ENCODE data around the gene ERVMER34-1. TPM values are rescaled to one million over a fixed set of nuclear protein-coding genes. Genes with fewer than 3 reads are reported as not detected.

The ERVMER34-1 gene, protein sequence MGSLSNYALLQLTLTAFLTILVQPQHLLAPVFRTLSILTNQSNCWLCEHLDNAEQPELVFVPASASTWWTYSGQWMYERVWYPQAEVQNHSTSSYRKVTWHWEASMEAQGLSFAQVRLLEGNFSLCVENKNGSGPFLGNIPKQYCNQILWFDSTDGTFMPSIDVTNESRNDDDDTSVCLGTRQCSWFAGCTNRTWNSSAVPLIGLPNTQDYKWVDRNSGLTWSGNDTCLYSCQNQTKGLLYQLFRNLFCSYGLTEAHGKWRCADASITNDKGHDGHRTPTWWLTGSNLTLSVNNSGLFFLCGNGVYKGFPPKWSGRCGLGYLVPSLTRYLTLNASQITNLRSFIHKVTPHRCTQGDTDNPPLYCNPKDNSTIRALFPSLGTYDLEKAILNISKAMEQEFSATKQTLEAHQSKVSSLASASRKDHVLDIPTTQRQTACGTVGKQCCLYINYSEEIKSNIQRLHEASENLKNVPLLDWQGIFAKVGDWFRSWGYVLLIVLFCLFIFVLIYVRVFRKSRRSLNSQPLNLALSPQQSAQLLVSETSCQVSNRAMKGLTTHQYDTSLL
- total RNA-seq, result 1.0 TPM
- long read RNA-seq, partial matches to known transcripts, result 0 of 1 reads
- long read RNA-seq, other reads (novel, unspliced or antisense), result 0 of 1 reads

DNA sequence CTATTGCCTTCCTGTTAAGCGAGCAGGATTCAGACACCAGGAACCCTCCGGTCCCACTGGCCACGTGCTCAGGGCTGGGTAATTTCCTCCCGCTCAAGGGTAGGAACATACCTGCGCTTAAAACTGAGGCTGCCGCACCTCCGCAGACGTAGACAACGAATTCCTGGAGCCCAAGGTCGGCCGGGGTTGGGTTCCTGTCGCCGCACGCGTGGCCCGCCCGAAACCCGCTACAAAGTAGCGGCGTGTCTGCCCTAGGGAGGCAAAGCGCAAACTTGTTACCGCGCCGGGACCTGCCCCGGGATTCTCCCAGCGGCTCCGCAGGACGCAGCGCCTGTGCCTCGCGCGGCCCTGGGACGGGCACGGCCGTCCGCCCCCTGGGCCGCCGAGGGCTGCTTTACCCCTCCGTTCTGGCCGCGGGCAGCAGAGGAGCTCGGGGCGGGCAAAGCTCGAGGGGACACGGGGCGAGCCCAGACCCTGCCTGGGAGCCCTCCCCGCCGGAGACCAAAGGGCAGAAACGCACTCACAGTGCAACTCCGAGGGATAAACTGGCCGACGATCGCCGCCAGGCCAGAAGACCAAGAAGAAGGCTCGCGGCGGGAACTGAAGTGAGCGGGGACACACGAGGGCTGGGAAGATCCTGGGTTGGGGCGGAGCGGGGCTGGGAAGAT, at the start of gene ERVMER34-1:
TSS of gene ERVMER34-1 (minus strand) at position 607 of the 668 bp plus-strand sequence. CDS start 5,905 bp downstream, outside the sequence.
- Histone ChIP-seq H3K9me3 (no peaks in the 10 kb centered on the region), H3K36me3 (no peaks in the 10 kb centered on the region), H3K27ac (no peak within 1 kb of the TSS), H3K4me3 (peak within 1 kb of the TSS; percentile 60), H3K27me3 (peaks cover 12% of the 10 kb centered on the region), H3K4me1 (peaks cover 4% of the 10 kb centered on the region)
- DNase-seq, result peak; percentile 74
- peak; percentile 65 for ATAC-seq
- TF ChIP-seq, protein P1, sequence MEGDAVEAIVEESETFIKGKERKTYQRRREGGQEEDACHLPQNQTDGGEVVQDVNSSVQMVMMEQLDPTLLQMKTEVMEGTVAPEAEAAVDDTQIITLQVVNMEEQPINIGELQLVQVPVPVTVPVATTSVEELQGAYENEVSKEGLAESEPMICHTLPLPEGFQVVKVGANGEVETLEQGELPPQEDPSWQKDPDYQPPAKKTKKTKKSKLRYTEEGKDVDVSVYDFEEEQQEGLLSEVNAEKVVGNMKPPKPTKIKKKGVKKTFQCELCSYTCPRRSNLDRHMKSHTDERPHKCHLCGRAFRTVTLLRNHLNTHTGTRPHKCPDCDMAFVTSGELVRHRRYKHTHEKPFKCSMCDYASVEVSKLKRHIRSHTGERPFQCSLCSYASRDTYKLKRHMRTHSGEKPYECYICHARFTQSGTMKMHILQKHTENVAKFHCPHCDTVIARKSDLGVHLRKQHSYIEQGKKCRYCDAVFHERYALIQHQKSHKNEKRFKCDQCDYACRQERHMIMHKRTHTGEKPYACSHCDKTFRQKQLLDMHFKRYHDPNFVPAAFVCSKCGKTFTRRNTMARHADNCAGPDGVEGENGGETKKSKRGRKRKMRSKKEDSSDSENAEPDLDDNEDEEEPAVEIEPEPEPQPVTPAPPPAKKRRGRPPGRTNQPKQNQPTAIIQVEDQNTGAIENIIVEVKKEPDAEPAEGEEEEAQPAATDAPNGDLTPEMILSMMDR (IDR thresholded peaks at IDR 0.05), result no peak
- intact Hi-C loops (cut with DNase I), result no loop called here

DNA sequence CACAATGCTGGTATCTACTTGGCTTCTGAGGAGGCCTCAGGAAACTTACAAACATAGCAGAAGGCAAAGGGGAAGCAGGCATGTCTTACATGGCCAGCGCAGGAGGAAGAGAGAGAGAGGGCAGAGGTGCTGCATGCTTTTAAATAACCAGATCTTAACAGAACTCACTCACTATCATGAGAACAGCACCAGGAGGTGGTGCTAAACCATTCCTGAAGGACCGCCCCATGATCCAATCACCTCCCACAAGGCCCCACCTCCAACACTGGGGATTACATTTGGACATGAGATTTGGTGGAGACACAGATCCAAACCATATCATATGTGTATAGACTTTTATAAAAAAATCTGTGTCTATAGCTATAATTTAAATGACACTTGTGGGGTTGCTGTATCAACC, 48.6 kb upstream of the ERVMER34-1 start:
- intact Hi-C loops (cut with DNase I), result no loop called here
- ATAC-seq (no peak), DNase-seq (no peak)
- TF ChIP-seq, protein P1 (IDR thresholded peaks at IDR 0.05), result no peak
- no peak overlapping the region for H3K27ac ChIP-seq
- H3K4me3 ChIP-seq, result no peak overlapping the region
- H3K27me3 ChIP-seq, result no peaks in the 10 kb centered on the region
- no peaks in the 10 kb centered on the region for H3K9me3 ChIP-seq
- no peaks in the 10 kb centered on the region for H3K4me1 ChIP-seq
- H3K36me3 ChIP-seq, result no peaks in the 10 kb centered on the region

DNA sequence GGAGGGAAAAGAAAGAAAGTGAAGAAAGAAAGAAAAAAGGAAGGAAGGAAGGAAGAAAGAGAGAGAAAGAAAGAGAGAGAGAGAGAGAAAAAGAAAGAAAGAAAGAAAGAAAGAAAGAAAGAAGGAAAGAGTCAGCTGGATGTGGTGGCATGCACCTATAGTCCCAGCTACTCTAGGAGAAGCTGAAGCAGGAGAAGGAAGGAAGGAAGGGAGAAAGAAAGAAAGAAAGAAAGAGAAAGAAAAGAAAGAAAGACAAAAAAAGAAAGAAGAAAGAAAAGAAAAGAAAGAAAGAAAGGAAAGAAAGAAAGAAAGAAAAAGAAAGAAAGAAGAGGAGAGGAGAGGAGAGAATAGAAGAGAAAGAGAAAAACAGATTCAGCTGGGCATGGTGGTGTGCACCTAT, 44.3 kb upstream of the ERVMER34-1 start:
- H3K4me3 ChIP-seq, result no peak overlapping the region
- H3K4me1 ChIP-seq, result no peaks in the 10 kb centered on the region
- no peaks in the 10 kb centered on the region for H3K36me3 ChIP-seq
- no peaks in the 10 kb centered on the region for H3K9me3 ChIP-seq
- DNase-seq (no peak), ATAC-seq (no peak)
- no peak overlapping the region for H3K27ac ChIP-seq
- TF ChIP-seq, protein P1 (IDR thresholded peaks at IDR 0.05), result no peak
- no peaks in the 10 kb centered on the region for H3K27me3 ChIP-seq
- intact Hi-C loops (cut with DNase I), result no loop called here

DNA sequence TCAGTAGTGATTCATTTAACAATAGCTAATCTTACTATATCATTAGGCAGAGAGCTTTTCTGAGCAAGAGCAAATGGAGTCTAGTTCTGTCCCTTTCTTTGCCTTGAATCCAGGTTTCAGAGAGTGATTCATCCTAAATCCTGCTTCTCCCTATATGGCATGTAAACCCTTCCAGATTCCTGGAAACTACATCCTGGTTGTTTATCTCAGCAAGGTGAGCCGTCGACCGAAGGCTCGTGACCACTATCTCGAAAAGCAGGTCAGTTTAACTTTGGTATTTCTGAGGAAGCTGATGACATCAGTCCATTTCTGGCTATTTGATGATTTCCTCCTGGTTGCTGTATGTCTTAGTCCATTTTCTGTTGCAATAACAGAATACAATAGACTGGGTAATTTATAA, 40.7 kb upstream of the ERVMER34-1 start:
- no peaks in the 10 kb centered on the region for H3K9me3 ChIP-seq
- ATAC-seq, result no peak
- TF ChIP-seq, protein P1 (IDR thresholded peaks at IDR 0.05), result no peak
- no peak for DNase-seq
- H3K27me3 ChIP-seq, result no peaks in the 10 kb centered on the region
- intact Hi-C loops (cut with DNase I), result no loop called here
- H3K4me3 ChIP-seq, result no peak overlapping the region
- no peak overlapping the region for H3K27ac ChIP-seq
- no peaks in the 10 kb centered on the region for H3K4me1 ChIP-seq
- H3K36me3 ChIP-seq, result no peaks in the 10 kb centered on the region

DNA sequence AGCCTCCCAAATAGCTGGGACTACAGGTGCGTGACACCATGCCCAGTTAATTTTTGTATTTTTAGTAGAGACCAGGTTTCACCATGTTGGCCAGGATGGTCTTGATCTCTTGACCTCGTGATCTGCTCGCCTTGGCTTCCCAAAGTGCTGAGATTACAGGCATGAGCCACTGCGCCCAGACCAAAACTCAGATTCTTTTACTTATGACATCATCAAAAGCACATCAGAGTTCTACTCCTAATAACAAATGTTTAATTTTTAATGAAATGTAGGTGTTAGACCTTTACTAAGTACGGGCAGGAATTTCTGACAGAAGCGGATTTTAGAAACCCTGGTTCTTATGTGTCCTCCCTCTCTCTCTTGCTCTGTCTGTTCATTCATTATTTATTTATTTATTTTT, 38.5 kb upstream of the ERVMER34-1 start:
- intact Hi-C loops (cut with DNase I), result no loop called here
- TF ChIP-seq, protein P1 (IDR thresholded peaks at IDR 0.05), result no peak
- no peaks in the 10 kb centered on the region for H3K4me1 ChIP-seq
- DNase-seq (no peak), ATAC-seq (no peak)
- no peak overlapping the region for H3K27ac ChIP-seq
- no peaks in the 10 kb centered on the region for H3K36me3 ChIP-seq
- H3K27me3 ChIP-seq, result no peaks in the 10 kb centered on the region
- H3K9me3 ChIP-seq, result no peaks in the 10 kb centered on the region
- no peak overlapping the region for H3K4me3 ChIP-seq

All from upper lobe of right lung (tissue), 1 donor.